H1 (cell line): ENCODE data around the gene GRID2. TPM values are rescaled to one million over a fixed set of nuclear protein-coding genes. Genes with fewer than 3 reads are reported as not detected.

Experiments
- CTCF ChIA-PET: fragments of 300-600 bp; sonication (Branson Sonifier 250); formaldehyde crosslinking; loops from one replicate; lab custom pipeline; 2021; ENCODE audit not compliant: partially characterized antibody; lab: Charles Lee
- POLR2A ChIA-PET: fragments of 300-600 bp; sonication (Branson Sonifier 250); formaldehyde crosslinking; loops from one replicate; lab custom pipeline; 2021; ENCODE audit warnings: inconsistent platforms; ENCODE audit not compliant: partially characterized antibody; lab: Charles Lee
- DNase-seq, 2 experiments: peaks; one replicate each; pipeline versions ENCODE4 v3.0.0 to v3.0.0-alpha.2; 2010 to 2022; ENCODE audit warnings: low spot score in 2 of 2, low read depth in 1 of 2, mixed read lengths in 1 of 2
- FAIRE-seq: peaks from 2 replicates; lab custom pipeline; 2011; peaks lifted over from hg19 to GRCh38; lab: Jason Lieb, UNC
- H2AFZ ChIP-seq: 2 replicates; pipeline ENCODE4 v1.8.1; 2012; ENCODE audit warnings: low read length, inconsistent platforms
- H2AK5ac ChIP-seq: 2 replicates; pipeline ENCODE4 v1.6.1; 2013; ENCODE audit warnings: low read depth, low read length
- H2BK120ac ChIP-seq: replicated peaks from 2 replicates; pipeline ENCODE3; 2013; ENCODE audit warnings: low read depth, low read length, inconsistent platforms
- H2BK12ac ChIP-seq: 2 replicates; pipeline ENCODE4 v1.6.1; 2013; ENCODE audit warnings: low read depth, low read length
- H2BK15ac ChIP-seq: 2 replicates; pipeline ENCODE4 v1.6.1; 2013; ENCODE audit warnings: low read length
- H2BK20ac ChIP-seq: 2 replicates; pipeline ENCODE4 v1.6.1; 2013; ENCODE audit warnings: low read length
- H2BK5ac ChIP-seq: 2 replicates; pipeline ENCODE4 v1.6.1; 2013; ENCODE audit warnings: low read depth, low read length
- H3K14ac ChIP-seq: 2 replicates; pipeline ENCODE4 v1.6.1; 2013; ENCODE audit warnings: inconsistent platforms; ENCODE audit not compliant: insufficient read length
- H3K18ac ChIP-seq: 2 replicates; pipeline ENCODE4 v1.6.1; 2013; ENCODE audit warnings: low read length; ENCODE audit errors: extremely low read depth
- H3K23ac ChIP-seq: 2 replicates; pipeline ENCODE4 v1.6.1; 2013; ENCODE audit warnings: inconsistent platforms; ENCODE audit not compliant: insufficient read length
- H3K23me2 ChIP-seq: 2 replicates; pipeline ENCODE4 v1.6.1; 2013; ENCODE audit warnings: low read depth, low read length
- H3K27ac ChIP-seq: 2 replicates; pipeline ENCODE4 v1.6.1; 2011; ENCODE audit warnings: low read depth, low read length, inconsistent platforms
- H3K27me3 ChIP-seq, 4 experiments: replicated peaks in 1 of 4; 1 replicate in 1 of 4; 2 replicates in 3 of 4; pipeline versions ENCODE4 v1.6.1 to v1.8.1; 2011 to 2013; ENCODE audit warnings: low read length in 3 of 4, mild to moderate bottlenecking in 3 of 4, inconsistent platforms in 2 of 4, mixed read lengths in 2 of 4, moderate library complexity in 1 of 4; ENCODE audit not compliant: control insufficient read depth in 3 of 4, insufficient read depth in 3 of 4; ENCODE audit errors: extremely low read depth in 1 of 4
- H3K36me3 ChIP-seq, 4 experiments: 2 replicates each; pipeline versions ENCODE4 v1.6.1 to v1.8.1; 2011 to 2013; ENCODE audit warnings: mild to moderate bottlenecking in 4 of 4, low read length in 3 of 4, moderate library complexity in 2 of 4, control low read depth in 1 of 4, inconsistent platforms in 1 of 4; ENCODE audit not compliant: insufficient read depth in 4 of 4, control insufficient read depth in 2 of 4
- H3K4ac ChIP-seq: replicated peaks from 2 replicates; pipeline ENCODE3; 2013; ENCODE audit warnings: low read length, low read depth, mixed read lengths, inconsistent platforms; ENCODE audit not compliant: insufficient read length
- H3K4me1 ChIP-seq, 4 experiments: replicated peaks in 1 of 4; 1 replicate in 1 of 4; 2 replicates in 3 of 4; pipeline versions ENCODE4 v1.6.1 to v1.8.1; 2011 to 2013; ENCODE audit warnings: low read length in 3 of 4, inconsistent platforms in 2 of 4, mixed read lengths in 1 of 4; ENCODE audit not compliant: insufficient read depth in 4 of 4, control insufficient read depth in 3 of 4
- H3K4me2 ChIP-seq, 2 experiments: 2 replicates each; pipeline versions ENCODE4 v1.6.1 to v1.8.1; 2011 to 2013; ENCODE audit warnings: low read depth in 2 of 2, low read length in 2 of 2, control low read depth in 1 of 2, inconsistent platforms in 1 of 2, mild to moderate bottlenecking in 1 of 2; ENCODE audit not compliant: insufficient read depth in 1 of 2
- H3K4me3 ChIP-seq, 4 experiments: fragments of 200-600, 300-600 bp in 1 of 4; sonication (generic), shearing (Covaris generic), sonication (Bioruptor Twin) in 1 of 4; 2 replicates each; pipeline versions ENCODE4 v1.5.1 to v1.8.1; 2011 to 2016; ENCODE audit warnings: low read length in 4 of 4, low read depth in 3 of 4, control low read depth in 2 of 4, inconsistent platforms in 2 of 4, mild to moderate bottlenecking in 2 of 4, mixed read lengths in 1 of 4, moderate library complexity in 1 of 4; ENCODE audit not compliant: insufficient read depth in 2 of 4; ENCODE audit errors: extremely low read depth in 1 of 4
- H3K56ac ChIP-seq: replicated peaks from 2 replicates; pipeline ENCODE3; 2013; ENCODE audit warnings: low read depth, mild to moderate bottlenecking, mixed read lengths, low read length, inconsistent platforms; ENCODE audit not compliant: insufficient read length
- H3K79me1 ChIP-seq: 2 replicates; pipeline ENCODE4 v1.6.1; 2013; ENCODE audit warnings: low read depth, low read length, control low read depth
- H3K79me2 ChIP-seq, 2 experiments: 2 replicates each; pipeline versions ENCODE4 v1.6.1 to v1.8.1; 2012 to 2013; ENCODE audit warnings: low read length in 2 of 2, mild to moderate bottlenecking in 2 of 2, inconsistent platforms in 1 of 2; ENCODE audit not compliant: insufficient read depth in 2 of 2, control insufficient read depth in 1 of 2
- H3K9ac ChIP-seq, 4 experiments: replicated peaks in 1 of 4; 1 replicate in 1 of 4; 2 replicates in 3 of 4; pipeline versions ENCODE4 v1.6.1 to v1.8.1; 2011 to 2013; ENCODE audit warnings: low read depth in 3 of 4, low read length in 3 of 4, control low read depth in 2 of 4, mild to moderate bottlenecking in 2 of 4, moderate library complexity in 2 of 4, inconsistent platforms in 1 of 4; ENCODE audit errors: extremely low read depth in 1 of 4
- H3K9me3 ChIP-seq, 2 experiments: 2 replicates each; pipeline versions ENCODE4 v1.6.1 to v1.8.1; 2012 to 2013; ENCODE audit warnings: mild to moderate bottlenecking in 2 of 2, moderate library complexity in 2 of 2, control low read depth in 1 of 2, inconsistent platforms in 1 of 2, low read depth in 1 of 2, low read length in 1 of 2, mixed read lengths in 1 of 2; ENCODE audit not compliant: insufficient read depth in 2 of 2
- H4K20me1 ChIP-seq, 2 experiments: replicated peaks in 1 of 2; 2 replicates each; pipeline versions ENCODE3 to v1.8.1; 2011 to 2013; ENCODE audit warnings: inconsistent platforms in 2 of 2, low read length in 2 of 2, mild to moderate bottlenecking in 1 of 2; ENCODE audit not compliant: insufficient read depth in 2 of 2, control insufficient read depth in 1 of 2
- H4K5ac ChIP-seq: 2 replicates; pipeline ENCODE4 v1.6.1; 2013; ENCODE audit warnings: low read length, low read depth, mixed read lengths, inconsistent platforms; ENCODE audit not compliant: insufficient read length
- H4K8ac ChIP-seq: 2 replicates; pipeline ENCODE4 v1.8.0; 2013; ENCODE audit warnings: mild to moderate bottlenecking, moderate library complexity, low read length, inconsistent platforms; ENCODE audit not compliant: insufficient read depth; ENCODE audit errors: extremely low read depth
- H4K91ac ChIP-seq: replicated peaks from 2 replicates; pipeline ENCODE3; 2013; ENCODE audit warnings: low read length, mixed read lengths, inconsistent platforms; ENCODE audit not compliant: insufficient read length
- BCL11A ChIP-seq, 2 experiments: IDR thresholded peaks; one replicate each; pipeline ENCODE4 v1.6.1; 2011; ENCODE audit warnings: low read depth in 2 of 2, low read length in 2 of 2, mild to moderate bottlenecking in 2 of 2
- CREB1 ChIP-seq: IDR thresholded peaks from 2 replicates; pipeline ENCODE4 v1.6.1; 2012; ENCODE audit warnings: inconsistent platforms
- JUN ChIP-seq: IDR thresholded peaks from 2 replicates; pipeline ENCODE4 v1.6.1; 2011; ENCODE audit warnings: low read depth, mild to moderate bottlenecking, improper control_type of control experiment, low read length
- NRF1 ChIP-seq: IDR thresholded peaks from 2 replicates; pipeline ENCODE4 v1.6.1; 2011; ENCODE audit warnings: mild to moderate bottlenecking, low read depth, low read length, improper control_type of control experiment
- SAP30 ChIP-seq: fragments of 300-600 bp; sonication (generic); IDR thresholded peaks from 2 replicates; pipeline ENCODE4 v1.7.1; 2012; ENCODE audit warnings: low read length, moderate library complexity, mild to moderate bottlenecking, inconsistent platforms; ENCODE audit not compliant: insufficient read depth, insufficient replicate concordance
- SIN3A ChIP-seq, 2 experiments: IDR thresholded peaks in 1 of 2; conservative IDR thresholded peaks in 1 of 2; 2 replicates each; pipeline ENCODE4 v1.6.1; 2011 to 2012; ENCODE audit warnings: low read length in 2 of 2, improper control_type of control experiment in 1 of 2, low read depth in 1 of 2, mild to moderate bottlenecking in 1 of 2
- SRF ChIP-seq: IDR thresholded peaks from 2 replicates; pipeline ENCODE4 v1.6.1; 2011; ENCODE audit warnings: mild to moderate bottlenecking, low read depth, low read length, moderate library complexity
- WGBS, 2 experiments: shearing (Covaris generic) in 1 of 2; methylation state at CpG; one replicate each; pipeline versions ENCODE4 v1.1.6 to v1.1.7; 2013 to 2015; ENCODE audit warnings: low lambda C conversion rate in 2 of 2, mixed read lengths in 2 of 2, inconsistent platforms in 1 of 2, low coverage in 1 of 2, missing lambda C conversion rate in 1 of 2; ENCODE audit not compliant: insufficient replicate concordance in 2 of 2, insufficient coverage in 1 of 2, insufficient read length in 1 of 2; ENCODE audit errors: extremely low coverage in 1 of 2, missing lambda C conversion rate in 1 of 2; 5-methylcytosine and 5-hydroxymethylcytosine counted together
- polyA plus RNA-seq, 7 experiments: library from polyadenylated mRNA; depleted of rRNA in 3 of 7; stranded (reverse) in 5 of 7; unstranded in 2 of 7; fragments of >200 nt in 5 of 7; fragments of 200-250 nt in 2 of 7; gene quantifications; 1 replicate in 5 of 7; 2 replicates in 1 of 7; 4 replicates in 1 of 7; pipeline versions ENCODE4 v1.2.1 to v1.2.3, GENCODE V29; 2011 to 2013; ENCODE audit warnings: missing spikeins in 2 of 7, mixed read lengths in 2 of 7
- total RNA-seq: library from RNA; stranded (reverse); fragmentation: NEBNext Ultra II Directional; extraction: Animal tissue kit (Norgen Biotek cat#: 25700); gene quantifications from 2 replicates; pipeline ENCODE4 v1.2.1, GENCODE V29; 2021
- TF ChIP-seq, protein P1 (sequence below): IDR thresholded peaks from 2 replicates; pipeline ENCODE4 v1.6.1; 2012; ENCODE audit warnings: inconsistent platforms
- TF ChIP-seq, protein P2 (sequence below), 3 experiments: IDR thresholded peaks; 1 replicate in 2 of 3; 2 replicates in 1 of 3; pipeline versions ENCODE4 v1.5.1 to v1.6.1; 2011; ENCODE audit warnings: low read length in 3 of 3, mild to moderate bottlenecking in 3 of 3, inconsistent platforms in 2 of 3, low read depth in 1 of 3, moderate library complexity in 1 of 3; ENCODE audit not compliant: insufficient read depth in 1 of 3; ENCODE audit errors: control extremely low read depth in 1 of 3

GRID2 gene
- total and polyA plus RNA-seq, 2 of the 8 experiments (the other 6 are each of a cell fraction or from before 2014, with no cell fraction given): 31.1 to 81.9 TPM

DNA sequence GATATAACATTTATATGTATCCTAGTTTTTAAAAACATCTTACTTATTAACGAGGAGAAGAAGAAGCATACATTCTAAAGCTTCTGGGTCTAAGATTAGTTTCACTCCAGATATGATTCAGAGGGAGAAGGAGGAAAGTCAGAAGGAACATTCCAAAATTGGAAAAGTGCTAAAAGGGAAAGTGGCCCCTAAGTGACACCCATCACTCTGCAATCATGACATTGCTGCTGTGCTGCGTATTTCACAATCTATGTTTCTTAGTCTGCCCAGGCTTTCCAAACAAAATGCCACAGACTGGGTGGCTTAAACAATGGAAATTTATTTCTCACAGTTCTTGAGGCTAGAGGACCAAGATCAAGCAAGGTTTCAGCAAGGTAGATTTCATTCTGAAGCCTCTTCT, 1452.3 kb downstream of the GRID2 start:
- ChIA-PET CTCF (interaction anchor here (1.2 to 1.4 kb wide), 2 partner anchors 8 to 46 kb away, joined by 4 to 6 read pairs; no protein-coding TSS in a partner anchor), POLR2A (interaction anchor here (1.3 kb wide), 1 partner anchor 15 kb away, joined by 3 read pairs; no protein-coding TSS in a partner anchor)
- Histone ChIP-seq H3K79me2 (no peaks in the 10 kb centered on the region), H3K4me2 (no peak overlapping the region), H3K36me3 (no peaks in the 10 kb centered on the region), H2BK120ac (no peak overlapping the region), H2BK20ac (no peak overlapping the region), H4K91ac (no peak overlapping the region), H3K4ac (no peak overlapping the region), H3K27ac (no peak overlapping the region), H3K56ac (no peak overlapping the region), H3K4me3 (no peak overlapping the region), H3K23ac (no peak overlapping the region), H3K79me1 (no peaks in the 10 kb centered on the region), H3K18ac (no peak overlapping the region), H2AK5ac (no peak overlapping the region), H3K14ac (no peak overlapping the region), H4K8ac (no peak overlapping the region), H4K5ac (no peak overlapping the region), H3K9me3 (no peaks in the 10 kb centered on the region), H3K23me2 (no peaks in the 10 kb centered on the region), H4K20me1 (no peaks in the 10 kb centered on the region), H2BK12ac (no peak overlapping the region), H2BK5ac (no peak overlapping the region), H3K27me3 (no peaks in the 10 kb centered on the region), H3K4me1 (no peaks in the 10 kb centered on the region), H2BK15ac (no peak overlapping the region), H2AFZ (no peak overlapping the region), H3K9ac (no peak overlapping the region)
- FAIRE-seq (no peak), DNase-seq (no peak)
- WGBS, 2 experiments: 96% methylated on average over 2 of the region's 2 CpGs; no CpG with 5 or more reads in 1 of the 2 experiments
- TF ChIP-seq SIN3A (conservative IDR thresholded peaks at IDR 0.05 in 1 of 2, IDR thresholded peaks at IDR 0.05 in 1 of 2; ENCODE audit: low read depth in 1 of 2, low read length in 2 of 2): no peak
- TF ChIP-seq SRF: no peak
- TF ChIP-seq, protein P1, sequence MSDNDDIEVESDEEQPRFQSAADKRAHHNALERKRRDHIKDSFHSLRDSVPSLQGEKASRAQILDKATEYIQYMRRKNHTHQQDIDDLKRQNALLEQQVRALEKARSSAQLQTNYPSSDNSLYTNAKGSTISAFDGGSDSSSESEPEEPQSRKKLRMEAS: no peak
- TF ChIP-seq JUN: no peak
- no peak for TF ChIP-seq SAP30
- no peak for TF ChIP-seq NRF1
- no peak for TF ChIP-seq BCL11A (IDR thresholded peaks at IDR 0.05; ENCODE audit: low read depth in 2 of 2, low read length in 2 of 2)
- no peak for TF ChIP-seq CREB1
- TF ChIP-seq, protein P2, sequence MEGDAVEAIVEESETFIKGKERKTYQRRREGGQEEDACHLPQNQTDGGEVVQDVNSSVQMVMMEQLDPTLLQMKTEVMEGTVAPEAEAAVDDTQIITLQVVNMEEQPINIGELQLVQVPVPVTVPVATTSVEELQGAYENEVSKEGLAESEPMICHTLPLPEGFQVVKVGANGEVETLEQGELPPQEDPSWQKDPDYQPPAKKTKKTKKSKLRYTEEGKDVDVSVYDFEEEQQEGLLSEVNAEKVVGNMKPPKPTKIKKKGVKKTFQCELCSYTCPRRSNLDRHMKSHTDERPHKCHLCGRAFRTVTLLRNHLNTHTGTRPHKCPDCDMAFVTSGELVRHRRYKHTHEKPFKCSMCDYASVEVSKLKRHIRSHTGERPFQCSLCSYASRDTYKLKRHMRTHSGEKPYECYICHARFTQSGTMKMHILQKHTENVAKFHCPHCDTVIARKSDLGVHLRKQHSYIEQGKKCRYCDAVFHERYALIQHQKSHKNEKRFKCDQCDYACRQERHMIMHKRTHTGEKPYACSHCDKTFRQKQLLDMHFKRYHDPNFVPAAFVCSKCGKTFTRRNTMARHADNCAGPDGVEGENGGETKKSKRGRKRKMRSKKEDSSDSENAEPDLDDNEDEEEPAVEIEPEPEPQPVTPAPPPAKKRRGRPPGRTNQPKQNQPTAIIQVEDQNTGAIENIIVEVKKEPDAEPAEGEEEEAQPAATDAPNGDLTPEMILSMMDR (IDR thresholded peaks at IDR 0.05; ENCODE audit: control extremely low read depth in 1 of 3, insufficient read depth in 1 of 3, low read depth in 1 of 3, low read length in 3 of 3): no peak
